HG03575 (cell line): ENCODE results near the gene RGS7.
"Not testable (repeated sequence)": the region's sequence is repeated elsewhere in the genome, so short reads cannot be mapped to it uniquely, and the experiment has no call there.

ENCODE experiments used
- ATAC-seq: cut with Tn5 transposase; IDR thresholded peaks from one replicate; pipeline ENCODE4 v1.9.1; 2021; ENCODE audit not compliant: unreplicated experiment, insufficient number of reproducible peaks, low FRiP score; ENCODE audit errors: extremely low read depth

Gene RGS7

GRCh38 chr1:241114699-241115233 lies 242.2 kb downstream of the RGS7 start:
- ATAC-seq, result no peak

GRCh38 chr1:241113557-241113956 lies 243.4 kb downstream of the RGS7 start:
- no peak for ATAC-seq

GRCh38 chr1:241109039-241109438 lies 248.0 kb downstream of the RGS7 start:
- ATAC-seq, result no peak

GRCh38 chr1:241105147-241105546 lies 251.9 kb downstream of the RGS7 start:
- no peak for ATAC-seq

- no peak for ATAC-seq
Measured at GRCh38 chr1:241102664-241103063, 254.3 kb downstream of the RGS7 start.

GRCh38 chr1:241101622-241102021 lies 255.4 kb downstream of the RGS7 start:
- no peak for ATAC-seq

GRCh38 chr1:241097479-241097878 lies 259.5 kb downstream of the RGS7 start:
- ATAC-seq, result no peak

- no peak for ATAC-seq
Measured at GRCh38 chr1:241096982-241097381, 260.0 kb downstream of the RGS7 start.

GRCh38 chr1:241095847-241096246 lies 261.2 kb downstream of the RGS7 start:
- ATAC-seq, result no peak

- ATAC-seq, result no peak
Measured at GRCh38 chr1:241090798-241091197, 266.2 kb downstream of the RGS7 start.

- ATAC-seq, result not testable (repeated sequence)
Measured at GRCh38 chr1:241089066-241089465, 267.9 kb downstream of the RGS7 start.

- ATAC-seq, result not testable (repeated sequence)
Measured at GRCh38 chr1:241088075-241088474, 268.9 kb downstream of the RGS7 start.

- no peak for ATAC-seq
Measured at GRCh38 chr1:241086686-241087085, 270.3 kb downstream of the RGS7 start.

- no peak for ATAC-seq
Measured at GRCh38 chr1:241083285-241083684, 273.7 kb downstream of the RGS7 start.

GRCh38 chr1:241081473-241081872 lies 275.5 kb downstream of the RGS7 start:
- ATAC-seq, result no peak

GRCh38 chr1:241079459-241079858 lies 277.5 kb downstream of the RGS7 start:
- ATAC-seq, result no peak

GRCh38 chr1:241079047-241079446 lies 278.0 kb downstream of the RGS7 start:
- ATAC-seq, result no peak

GRCh38 chr1:241077386-241078147 lies 279.4 kb downstream of the RGS7 start:
- ATAC-seq, result no peak

GRCh38 chr1:241074507-241074906 lies 282.5 kb downstream of the RGS7 start:
- ATAC-seq, result no peak

GRCh38 chr1:241068359-241068758 lies 288.6 kb downstream of the RGS7 start:
- ATAC-seq, result no peak

- ATAC-seq, result no peak
Measured at GRCh38 chr1:241063276-241063675, 293.7 kb downstream of the RGS7 start.
